Ascending aorta (tissue), 2 donors: Measurements from ENCODE around the gene MCOLN1. TPM values are rescaled to one million over a fixed set of nuclear protein-coding genes. Genes with fewer than 3 reads are reported as not detected.
"Not testable (repeated sequence)": the region's sequence is repeated elsewhere in the genome, so short reads cannot be mapped to it uniquely, and the experiment has no call there.

Source experiments
- DNase-seq, 2 donors: peaks; one replicate each; pipeline ENCODE4 v3.0.0-alpha.2; 2019; ENCODE audit warnings: low spot score in 2 of 2
- H3K27ac ChIP-seq, 2 donors: fragments of 200-600 bp; sonication (generic); one replicate each; pipeline ENCODE4 v1.5.1; 2016 to 2017; ENCODE audit warnings: mild to moderate bottlenecking in 1 of 2
- H3K27me3 ChIP-seq: fragments of 200-600 bp; sonication (generic); one replicate; pipeline ENCODE4 v1.5.1; 2017
- H3K36me3 ChIP-seq, 2 donors: fragments of 200-600 bp; sonication (generic); one replicate each; pipeline ENCODE4 v1.5.1; 2016
- H3K4me1 ChIP-seq, 2 donors: fragments of 200-600 bp; sonication (generic); one replicate each; pipeline ENCODE4 v1.5.1; 2016 to 2017; ENCODE audit warnings: mild to moderate bottlenecking in 1 of 2
- H3K4me3 ChIP-seq, 2 donors: fragments of 200-600 bp; sonication (generic); one replicate each; pipeline ENCODE4 v1.5.1; 2016 to 2017; ENCODE audit warnings: mild to moderate bottlenecking in 1 of 2
- H3K9me3 ChIP-seq, 2 donors: fragments of 200-600 bp; sonication (generic); one replicate each; pipeline ENCODE4 v1.5.1; 2016
- intact Hi-C: fragments of 100-400 bp; cut with DNase I; formaldehyde crosslinking; loops from one replicate; pipeline ENCODE4 v1.15.1; 2023
- total RNA-seq: library from RNA; depleted of rRNA; stranded (reverse); fragments of >200 nt; gene quantifications from one replicate; pipeline ENCODE4 v1.1.0, GENCODE V29; 2016
- TF ChIP-seq, protein P1 (sequence below), 3 experiments: fragments of 200-600 bp in 2 of 3; fragments of 450-650 bp in 1 of 3; sonication (generic) in 2 of 3; IDR thresholded peaks; one replicate each; pipeline ENCODE4 v1.5.1; 2016 to 2019; ENCODE audit warnings: antibody characterized with exemption in 3 of 3, mild to moderate bottlenecking in 1 of 3, moderate library complexity in 1 of 3

MCOLN1 gene
- total RNA-seq, 1 donor from 2014 or later = 11.9 TPM

DNA sequence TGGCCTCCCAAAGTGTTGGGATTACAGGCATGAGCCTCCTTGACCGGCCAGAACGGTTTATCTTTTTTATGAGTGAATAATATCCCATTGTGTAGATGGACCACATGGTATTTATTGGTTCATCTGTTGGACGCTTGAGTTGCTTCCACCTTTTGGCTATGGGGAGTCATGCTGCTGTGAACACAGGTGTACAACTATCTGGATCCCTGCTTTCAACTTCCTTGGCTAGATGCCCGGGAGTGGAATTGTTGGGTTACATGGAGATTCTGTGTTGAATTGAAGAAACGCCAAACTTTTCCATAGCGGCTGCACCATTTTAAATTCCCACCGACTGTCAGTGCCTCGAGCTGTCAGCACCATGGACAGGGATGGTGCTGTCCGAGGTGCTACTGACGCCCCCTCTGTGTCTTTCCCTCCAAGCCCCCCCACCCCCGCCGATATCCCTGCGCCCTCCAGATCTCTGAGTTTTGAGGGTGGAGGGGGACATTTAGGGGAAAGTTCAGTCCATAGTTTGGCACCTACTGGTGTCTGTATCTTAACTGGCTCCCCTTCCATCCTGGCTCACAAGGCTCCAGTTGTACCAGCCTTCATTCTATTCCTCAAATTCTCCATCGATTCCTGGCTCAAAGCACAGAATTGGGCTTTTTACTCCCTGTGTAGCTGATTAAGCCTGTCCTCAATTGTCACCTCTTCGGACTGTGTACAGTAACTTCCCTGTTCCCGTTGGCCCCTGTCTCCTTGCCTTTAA lies 40.4 kb downstream of the MCOLN1 start:
- DNase-seq = no peak
- Histone ChIP-seq H3K4me1 (no peaks in the 10 kb centered on the region), H3K9me3 (no peaks in the 10 kb centered on the region), H3K4me3 (no peak overlapping the region), H3K27ac (no peak overlapping the region), H3K27me3 (no peaks in the 10 kb centered on the region), H3K36me3 (peaks cover 40 to 47% of the 10 kb centered on the region in 2 donors)
- intact Hi-C loops = no loop called here
- TF ChIP-seq, protein P1, sequence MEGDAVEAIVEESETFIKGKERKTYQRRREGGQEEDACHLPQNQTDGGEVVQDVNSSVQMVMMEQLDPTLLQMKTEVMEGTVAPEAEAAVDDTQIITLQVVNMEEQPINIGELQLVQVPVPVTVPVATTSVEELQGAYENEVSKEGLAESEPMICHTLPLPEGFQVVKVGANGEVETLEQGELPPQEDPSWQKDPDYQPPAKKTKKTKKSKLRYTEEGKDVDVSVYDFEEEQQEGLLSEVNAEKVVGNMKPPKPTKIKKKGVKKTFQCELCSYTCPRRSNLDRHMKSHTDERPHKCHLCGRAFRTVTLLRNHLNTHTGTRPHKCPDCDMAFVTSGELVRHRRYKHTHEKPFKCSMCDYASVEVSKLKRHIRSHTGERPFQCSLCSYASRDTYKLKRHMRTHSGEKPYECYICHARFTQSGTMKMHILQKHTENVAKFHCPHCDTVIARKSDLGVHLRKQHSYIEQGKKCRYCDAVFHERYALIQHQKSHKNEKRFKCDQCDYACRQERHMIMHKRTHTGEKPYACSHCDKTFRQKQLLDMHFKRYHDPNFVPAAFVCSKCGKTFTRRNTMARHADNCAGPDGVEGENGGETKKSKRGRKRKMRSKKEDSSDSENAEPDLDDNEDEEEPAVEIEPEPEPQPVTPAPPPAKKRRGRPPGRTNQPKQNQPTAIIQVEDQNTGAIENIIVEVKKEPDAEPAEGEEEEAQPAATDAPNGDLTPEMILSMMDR (IDR thresholded peaks at IDR 0.05) = no peak

DNA sequence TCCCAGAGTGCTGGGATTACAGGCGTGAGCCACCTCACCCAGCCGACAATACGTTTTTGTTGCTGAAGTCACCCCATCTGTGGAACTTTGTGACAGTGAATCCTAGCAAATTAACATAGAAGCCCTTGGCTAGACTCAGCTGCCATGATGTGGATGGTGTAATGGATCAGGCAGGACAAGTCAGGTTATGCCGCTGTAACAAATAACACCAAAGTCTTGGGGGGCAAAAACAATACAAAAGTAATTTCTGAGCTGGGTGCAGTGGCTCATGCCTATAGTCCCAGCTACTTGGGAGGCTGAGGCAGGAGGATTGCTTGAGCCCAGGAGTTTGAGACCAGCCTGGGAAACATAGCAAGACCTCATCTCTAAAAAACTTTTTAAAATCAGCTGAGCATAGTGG lies 42.4 kb downstream of the MCOLN1 start:
- intact Hi-C loops = no loop called here
- H3K27ac ChIP-seq = no peak overlapping the region
- H3K4me3 ChIP-seq = no peak overlapping the region
- H3K27me3 ChIP-seq = no peaks in the 10 kb centered on the region
- peaks cover 19 to 26% of the 10 kb centered on the region in 2 donors for H3K36me3 ChIP-seq
- no peak for DNase-seq
- TF ChIP-seq, protein P1 (IDR thresholded peaks at IDR 0.05) = no peak
- no peaks in the 10 kb centered on the region for H3K9me3 ChIP-seq
- no peaks in the 10 kb centered on the region for H3K4me1 ChIP-seq

DNA sequence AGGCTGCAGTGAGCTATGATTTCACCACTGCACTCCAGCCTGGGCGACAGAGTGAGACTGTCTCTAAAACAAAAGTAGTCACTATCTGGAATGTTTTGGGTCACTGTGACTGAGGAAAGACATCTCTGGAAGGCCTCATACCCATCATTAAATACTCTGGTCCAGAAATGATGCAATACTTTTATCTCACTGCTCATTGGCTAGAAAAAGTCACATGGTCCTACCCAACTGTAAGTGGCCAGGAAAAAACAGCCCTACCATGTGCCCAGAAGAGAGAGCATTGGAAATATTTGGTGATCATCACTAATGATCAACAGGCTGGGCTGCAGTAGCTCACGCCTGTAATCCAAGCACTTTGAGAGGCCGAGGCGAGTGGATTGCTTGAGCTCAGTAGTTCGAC lies 42.9 kb downstream of the MCOLN1 start:
- intact Hi-C loops = no loop called here
- Histone ChIP-seq H3K27me3 (no peaks in the 10 kb centered on the region), H3K27ac (no peak overlapping the region), H3K4me3 (no peak overlapping the region), H3K9me3 (no peaks in the 10 kb centered on the region), H3K36me3 (peaks cover 14 to 22% of the 10 kb centered on the region in 2 donors), H3K4me1 (no peaks in the 10 kb centered on the region)
- DNase-seq = no peak
- TF ChIP-seq, protein P1 (IDR thresholded peaks at IDR 0.05) = no peak

DNA sequence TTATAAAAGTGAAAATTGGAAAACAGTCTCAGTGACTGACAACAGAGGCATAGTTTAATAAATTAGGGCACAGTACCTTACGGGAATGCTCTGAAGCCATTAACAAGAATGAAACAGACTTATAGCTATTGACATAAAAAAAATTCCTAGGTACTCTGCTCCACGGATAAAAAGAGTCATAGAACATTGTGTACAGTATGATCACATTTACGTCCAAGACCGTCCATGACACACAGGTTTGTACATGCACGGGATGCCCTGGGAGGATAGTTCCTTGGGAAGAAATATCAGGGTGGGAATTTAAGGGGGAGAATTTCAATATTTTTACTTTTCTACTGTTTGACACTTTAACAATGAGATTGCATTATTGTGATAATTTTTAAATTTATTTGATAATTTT lies 48.3 kb downstream of the MCOLN1 start:
- intact Hi-C loops = no loop called here
- Histone ChIP-seq H3K4me3 (no peak overlapping the region), H3K27ac (no peak overlapping the region), H3K9me3 (no peaks in the 10 kb centered on the region), H3K27me3 (no peaks in the 10 kb centered on the region), H3K36me3 (no peaks in the 10 kb centered on the region), H3K4me1 (no peaks in the 10 kb centered on the region)
- no peak for DNase-seq
- TF ChIP-seq, protein P1 (IDR thresholded peaks at IDR 0.05) = no peak

DNA sequence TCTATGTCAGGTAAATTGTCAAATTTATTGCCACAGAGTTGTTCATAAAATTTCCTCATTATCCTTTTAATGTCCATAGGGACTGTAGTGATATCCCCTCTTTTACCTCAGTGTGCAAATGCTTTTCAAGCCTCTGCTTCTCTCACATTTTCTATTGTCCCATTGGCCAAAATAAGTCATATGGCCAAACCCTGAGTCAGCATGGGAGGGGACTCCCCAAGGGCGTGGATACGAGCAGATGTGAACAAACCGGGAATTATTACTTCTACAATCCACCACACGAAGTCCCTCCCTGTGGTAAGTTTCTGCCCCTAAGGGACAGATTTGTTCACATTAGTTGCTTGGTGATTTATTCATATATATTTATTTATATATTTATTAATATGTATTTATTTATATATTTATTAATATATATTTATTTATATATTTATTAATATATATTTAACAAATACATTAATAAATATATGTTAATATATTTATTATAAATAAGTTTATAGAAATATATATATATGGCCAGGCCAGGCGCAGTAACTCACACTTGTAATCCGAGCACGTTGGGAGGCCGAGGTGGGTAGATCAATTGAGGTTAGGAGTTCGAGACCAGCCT lies 53.1 kb downstream of the MCOLN1 start:
- H3K27me3 ChIP-seq = no peaks in the 10 kb centered on the region
- H3K4me3 ChIP-seq = no peak overlapping the region
- intact Hi-C loops = no loop called here
- no peak overlapping the region for H3K27ac ChIP-seq
- TF ChIP-seq, protein P1 (IDR thresholded peaks at IDR 0.05) = no peak
- no peaks in the 10 kb centered on the region for H3K9me3 ChIP-seq
- no peaks in the 10 kb centered on the region for H3K36me3 ChIP-seq
- no peak for DNase-seq
- H3K4me1 ChIP-seq = no peaks in the 10 kb centered on the region

DNA sequence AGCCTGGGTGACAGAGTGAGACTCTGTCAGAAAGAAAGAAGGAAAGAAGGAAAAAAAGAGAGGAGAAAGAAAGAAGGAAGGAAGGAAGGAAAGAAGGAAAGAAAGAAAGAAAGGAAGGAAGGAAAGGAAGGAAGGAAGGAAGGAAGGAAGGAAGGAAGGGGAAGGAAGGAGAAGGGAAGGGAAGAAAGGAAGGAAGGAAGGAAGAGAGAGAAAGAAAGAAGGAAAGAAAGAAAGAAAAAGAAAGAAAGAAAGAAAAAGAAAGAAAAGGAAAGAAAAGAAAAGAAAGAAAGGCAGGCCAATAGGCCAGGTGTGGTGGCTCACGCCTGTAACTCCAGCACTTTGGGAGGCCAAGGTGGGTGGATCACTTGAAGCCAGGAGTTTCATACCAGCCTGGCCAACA lies 55.0 kb downstream of the MCOLN1 start:
- H3K4me1 ChIP-seq, H3K9me3 ChIP-seq, intact Hi-C loops, H3K27me3 ChIP-seq, H3K4me3 ChIP-seq, DNase-seq, H3K36me3 ChIP-seq, H3K27ac ChIP-seq: not testable (repeated sequence)
